Dermis lymphatic vessel endothelial cell (primary cell): ENCODE results near the gene PAPOLB. TPM values are rescaled to one million over a fixed set of nuclear protein-coding genes. Genes with fewer than 3 reads are reported as not detected.

Source experiments
- total RNA-seq: library from RNA; depleted of rRNA; stranded (reverse); fragments of >200 nt; gene quantifications from 2 replicates; pipeline ENCODE4 v1.2.1, GENCODE V29; 2014

Gene PAPOLB
- total RNA-seq, result 0.11 and 0.60 TPM in 2 replicates

DNA sequence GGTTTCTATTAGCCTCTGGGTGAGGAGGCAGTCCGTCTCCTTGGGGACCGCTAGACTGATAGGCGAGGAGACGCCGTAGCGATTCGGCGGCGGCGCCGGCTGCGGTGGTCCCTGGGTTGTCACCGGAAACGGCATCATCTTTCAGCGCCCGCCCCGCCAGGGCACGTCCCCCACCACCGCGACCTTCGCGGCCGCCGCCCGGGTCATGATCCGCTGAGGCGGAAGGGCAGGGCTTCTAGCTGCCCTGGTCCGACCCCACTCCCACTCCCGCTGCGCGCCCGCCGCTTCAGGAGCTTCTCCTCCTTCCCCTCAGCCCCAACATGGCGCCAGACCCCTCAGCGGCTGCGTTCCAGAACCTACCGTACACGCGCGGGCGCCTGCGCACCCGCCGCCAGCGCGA lies at the start of gene PAPOLB:
Gene PAPOLB (minus strand): TSS at position 358 of the 400 bp plus-strand sequence. CDS start 220 bp downstream, at position 138.

GRCh38 chr7:4883372-4884144 lies 21.7 kb upstream of the PAPOLB start, which contains the start of gene RADIL:
TSS of gene RADIL (minus strand) at chr7:4883716. CDS start at chr7:4878139, 5,577 bp downstream.

Other genes with a start within 250 kb of the PAPOLB start
- gene FOXK1, start 179.7 kb downstream of the PAPOLB start, total RNA-seq, result 16.0 and 19.9 TPM in 2 replicates
- gene AP5Z1, start 86.4 kb downstream of the PAPOLB start, total RNA-seq, result 20.1 and 25.4 TPM in 2 replicates
- gene RADIL, start 21.7 kb upstream of the PAPOLB start, total RNA-seq, result 5.1 and 5.5 TPM in 2 replicates
- not detected in 2 replicates for gene MMD2, start 97.2 kb upstream of the PAPOLB start, total RNA-seq
- gene RBAK, start 183.8 kb upstream of the PAPOLB start, total RNA-seq, result 6.2 and 9.6 TPM in 2 replicates